Measurements from ENCODE around the gene CASP8AP2. TPM values are rescaled to one million over a fixed set of nuclear protein-coding genes. Genes with fewer than 3 reads are reported as not detected.
"Not testable (repeated sequence)": the region's sequence is repeated elsewhere in the genome, so short reads cannot be mapped to it uniquely, and the experiment has no call there.

Gene CASP8AP2
- total RNA-seq, 1 donor from 2014 or later = 29.5 TPM

- Mint-ChIP-seq H3K27ac (no peak overlapping the region), H3K4me3 (no peak overlapping the region), H3K9me3 (no peaks in the 10 kb centered on the region), H3K36me3 (no peaks in the 10 kb centered on the region), H3K27me3 (no peaks in the 10 kb centered on the region), H3K4me1 (ENCODE audit: unreplicated experiment) (no peaks in the 10 kb centered on the region)
- no peak for DNase-seq (ENCODE audit: extremely low spot score, unreplicated experiment)
- TF ChIP-seq CTCF (conservative IDR thresholded peaks at IDR 0.05) = no peak
Observed at GRCh38 chr6:89805814-89806371, 23.8 kb upstream of the CASP8AP2 start.

GRCh38 chr6:89807581-89807980 lies 22.1 kb upstream of the CASP8AP2 start:
- Mint-ChIP-seq H3K27ac (no peak overlapping the region), H3K9me3 (no peaks in the 10 kb centered on the region), H3K4me3 (no peak overlapping the region), H3K36me3 (no peaks in the 10 kb centered on the region), H3K27me3 (no peaks in the 10 kb centered on the region), H3K4me1 (ENCODE audit: unreplicated experiment) (no peaks in the 10 kb centered on the region)
- TF ChIP-seq CTCF (conservative IDR thresholded peaks at IDR 0.05) = no peak
- DNase-seq (ENCODE audit: extremely low spot score, unreplicated experiment) = no peak

- peaks cover 12% of the 10 kb centered on the region for H3K4me1 Mint-ChIP-seq (ENCODE audit: unreplicated experiment)
- H3K27me3 Mint-ChIP-seq; DNase-seq (ENCODE audit: extremely low spot score, unreplicated experiment); H3K9me3 Mint-ChIP-seq; H3K36me3 Mint-ChIP-seq; H3K4me3 Mint-ChIP-seq; H3K27ac Mint-ChIP-seq: not testable (repeated sequence)
Observed at GRCh38 chr6:89813422-89813821, 16.3 kb upstream of the CASP8AP2 start.

GRCh38 chr6:89817481-89817880 lies 12.2 kb upstream of the CASP8AP2 start:
- Mint-ChIP-seq H3K27me3 (no peaks in the 10 kb centered on the region), H3K9me3 (no peaks in the 10 kb centered on the region), H3K36me3 (no peaks in the 10 kb centered on the region), H3K27ac (peak overlapping the region; percentile 70), H3K4me1 (ENCODE audit: unreplicated experiment) (peaks cover 25% of the 10 kb centered on the region), H3K4me3 (peak overlapping the region; percentile 96)
- TF ChIP-seq CTCF (conservative IDR thresholded peaks at IDR 0.05) = no peak
- DNase-seq (ENCODE audit: extremely low spot score, unreplicated experiment) = no peak

GRCh38 chr6:89818977-89819335 lies 10.7 kb upstream of the CASP8AP2 start:
- H3K27me3 Mint-ChIP-seq = no peaks in the 10 kb centered on the region
- TF ChIP-seq CTCF (conservative IDR thresholded peaks at IDR 0.05) = no peak
- no peak for DNase-seq (ENCODE audit: extremely low spot score, unreplicated experiment)
- H3K36me3 Mint-ChIP-seq = no peaks in the 10 kb centered on the region
- H3K4me1 Mint-ChIP-seq (ENCODE audit: unreplicated experiment) = peaks cover 25% of the 10 kb centered on the region
- peak overlapping the region; percentile 96 for H3K27ac Mint-ChIP-seq
- no peaks in the 10 kb centered on the region for H3K9me3 Mint-ChIP-seq
- H3K4me3 Mint-ChIP-seq = peak overlapping the region; percentile 96

- peak within 1 kb of the TSS; percentile 96 for H3K27ac Mint-ChIP-seq
- peaks cover 25% of the 10 kb centered on the region for H3K4me1 Mint-ChIP-seq (ENCODE audit: unreplicated experiment)
- DNase-seq (ENCODE audit: extremely low spot score, unreplicated experiment) = peak; percentile 91
- peak within 1 kb of the TSS; percentile 96 for H3K4me3 Mint-ChIP-seq
- H3K9me3 Mint-ChIP-seq = no peaks in the 10 kb centered on the region
- TF ChIP-seq CTCF (conservative IDR thresholded peaks at IDR 0.05) = no peak
- no peaks in the 10 kb centered on the region for H3K27me3 Mint-ChIP-seq
- no peaks in the 10 kb centered on the region for H3K36me3 Mint-ChIP-seq
Observed at GRCh38 chr6:89819336-89820130, 10.1 kb upstream of the CASP8AP2 start, which contains the start of gene MDN1. MDN1 (minus strand) TSS chr6:89819794; CDS start chr6:89819607, 187 bp downstream.
